Ishikawa (cell line): ENCODE data around the gene NRG2.

Source experiments
- CEBPB ChIP-seq: IDR thresholded peaks from 2 replicates; pipeline ENCODE4 v1.6.1; 2012
- CREB1 ChIP-seq: IDR thresholded peaks from 2 replicates; pipeline ENCODE4 v1.6.1; 2012; ENCODE audit warnings: low read depth
- EP300 ChIP-seq: IDR thresholded peaks from 2 replicates; pipeline ENCODE4 v1.6.1; 2012; ENCODE audit warnings: borderline replicate concordance
- RAD21 ChIP-seq: IDR thresholded peaks from 2 replicates; pipeline ENCODE4 v1.6.1; 2012; ENCODE audit warnings: low read depth
- REST ChIP-seq: IDR thresholded peaks from 2 replicates; pipeline ENCODE4 v1.6.1; 2012; ENCODE audit warnings: low read depth, mild to moderate bottlenecking
- TAF1 ChIP-seq: IDR thresholded peaks from 2 replicates; pipeline ENCODE4 v1.6.1; 2012; ENCODE audit warnings: low read depth, mild to moderate bottlenecking
- TCF12 ChIP-seq: IDR thresholded peaks from 2 replicates; pipeline ENCODE4 v1.6.1; 2012; ENCODE audit warnings: low read depth
- TEAD4 ChIP-seq: IDR thresholded peaks from 2 replicates; pipeline ENCODE4 v1.6.1; 2012
- USF1 ChIP-seq: IDR thresholded peaks from 2 replicates; pipeline ENCODE4 v1.6.1; 2012
- YY1 ChIP-seq: IDR thresholded peaks from 2 replicates; pipeline ENCODE4 v1.6.1; 2012; ENCODE audit warnings: low read depth
- ZBTB7A ChIP-seq: IDR thresholded peaks from 2 replicates; pipeline ENCODE4 v1.6.1; 2012; ENCODE audit warnings: low read depth
- TF ChIP-seq, protein P1 (sequence below): IDR thresholded peaks from 2 replicates; pipeline ENCODE4 v1.6.1; 2012

- no peak for TF ChIP-seq TEAD4
- TF ChIP-seq ZBTB7A: no peak
- TF ChIP-seq, protein P1, sequence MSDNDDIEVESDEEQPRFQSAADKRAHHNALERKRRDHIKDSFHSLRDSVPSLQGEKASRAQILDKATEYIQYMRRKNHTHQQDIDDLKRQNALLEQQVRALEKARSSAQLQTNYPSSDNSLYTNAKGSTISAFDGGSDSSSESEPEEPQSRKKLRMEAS: no peak
- TF ChIP-seq CREB1: no peak
- TF ChIP-seq TCF12: no peak
- TF ChIP-seq TAF1: no peak
- TF ChIP-seq YY1: no peak
- TF ChIP-seq RAD21: no peak
- no peak for TF ChIP-seq REST
- TF ChIP-seq USF1: no peak
- no peak for TF ChIP-seq CEBPB
- TF ChIP-seq EP300: no peak
Measured at GRCh38 chr5:139893873-139894272, 149.2 kb downstream of the NRG2 start.
